Fibroblast of lung (primary cell): ENCODE measurements around the gene MAPT.

ENCODE experiments used
- CTCF ChIP-seq, 2 donors: IDR thresholded peaks in 1 of 2; conservative IDR thresholded peaks in 1 of 2; 1 replicate in 1 of 2; 2 replicates in 1 of 2; pipeline ENCODE4 v1.5.1; 2011 to 2012; ENCODE audit warnings: low read length in 2 of 2, control low read depth in 1 of 2, inconsistent platforms in 1 of 2, low read depth in 1 of 2, mild to moderate bottlenecking in 1 of 2
- EZH2 ChIP-seq: IDR thresholded peaks from 2 replicates; pipeline ENCODE4 v1.5.1; 2012; ENCODE audit warnings: low read length, control low read depth, mild to moderate bottlenecking; ENCODE audit errors: missing control alignments

- TF ChIP-seq CTCF (conservative IDR thresholded peaks at IDR 0.05 in 1 of 2, IDR thresholded peaks at IDR 0.05 in 1 of 2; ENCODE audit: low read depth in 1 of 2, low read length in 2 of 2) = no peak
- no peak for TF ChIP-seq EZH2
These were observed 162.5 kb downstream of the MAPT start for GRCh38 chr17:46056800-46057304.
